SU-DHL-6 (cell line): ENCODE data around the gene SAMD1.

ENCODE experiments used
- H2AFZ ChIP-seq: fragments of 200-600 bp; sonication (generic); 2 replicates; pipeline ENCODE4 v1.6.1; 2014; ENCODE audit warnings: low read depth, mild to moderate bottlenecking, moderate library complexity, mixed read lengths, antibody characterized with exemption, low read length; ENCODE audit not compliant: severe bottlenecking
- H3F3A ChIP-seq: fragments of 200-600 bp; shearing (Covaris generic); 2 replicates; pipeline ENCODE4 v1.6.0; 2016; ENCODE audit warnings: antibody characterized with exemption, mild to moderate bottlenecking; ENCODE audit not compliant: insufficient read depth
- H3K27ac ChIP-seq: fragments of 200-600 bp; sonication (generic); 2 replicates; pipeline ENCODE4 v1.5.1; 2016; ENCODE audit warnings: low read depth, mild to moderate bottlenecking, low read length, moderate library complexity, mixed read lengths
- H3K27me3 ChIP-seq: fragments of 200-600 bp; sonication (generic), shearing (Covaris generic); 2 replicates; pipeline ENCODE4 v1.6.0; 2014; ENCODE audit warnings: mild to moderate bottlenecking, low read length
- H3K36me3 ChIP-seq: fragments of 200-600 bp; sonication (generic); 2 replicates; pipeline ENCODE4 v1.6.1; 2014; ENCODE audit warnings: mild to moderate bottlenecking, low read length, mixed read lengths
- H3K4me2 ChIP-seq: fragments of 300-600, 200-600 bp; shearing (Covaris generic), sonication (generic); 2 replicates; pipeline ENCODE4 v1.6.0; 2014; ENCODE audit warnings: low read length, low read depth, mild to moderate bottlenecking; ENCODE audit not compliant: poor library complexity, severe bottlenecking
- H3K4me3 ChIP-seq: fragments of 200-600 bp; sonication (generic); 2 replicates; pipeline ENCODE4 v1.5.1; 2014; ENCODE audit warnings: antibody characterized with exemption, low read length, mild to moderate bottlenecking, mixed read lengths; ENCODE audit not compliant: insufficient read depth, poor library complexity, severe bottlenecking
- H3K79me2 ChIP-seq: fragments of 200-600 bp; sonication (generic); 2 replicates; pipeline ENCODE4 v1.6.1; 2014; ENCODE audit warnings: mild to moderate bottlenecking, low read length, moderate library complexity; ENCODE audit not compliant: insufficient read depth
- H3K9ac ChIP-seq: fragments of 200-600 bp; sonication (generic); 2 replicates; pipeline ENCODE4 v1.7.0; 2014; ENCODE audit warnings: mild to moderate bottlenecking, low read length
- H3K9me2 ChIP-seq: fragments of 200-600 bp; sonication (generic); replicated peaks from 2 replicates; pipeline ENCODE4 v1.6.1; 2014; ENCODE audit warnings: low read length; ENCODE audit not compliant: insufficient read depth
- H3K9me3 ChIP-seq: fragments of 200-600 bp; sonication (generic); 2 replicates; pipeline ENCODE4 v1.6.1; 2014; ENCODE audit warnings: low read length, mixed read lengths; ENCODE audit not compliant: insufficient read depth
- H4K20me1 ChIP-seq: fragments of 200-600 bp; sonication (generic); 2 replicates; pipeline ENCODE4 v1.6.1; 2014; ENCODE audit warnings: low read depth, mild to moderate bottlenecking, antibody characterized with exemption, low read length, moderate library complexity, mixed read lengths
- EZH2phosphoT487 ChIP-seq: fragments of 200-600 bp; sonication (generic), shearing (Covaris generic); conservative IDR thresholded peaks from 2 replicates; pipeline ENCODE4 v1.6.1; 2018; ENCODE audit warnings: mild to moderate bottlenecking, antibody characterized with exemption, low read length, moderate library complexity, mixed read lengths
- TF ChIP-seq, protein P1 (sequence below): fragments of 200-600 bp; sonication (generic); IDR thresholded peaks from one replicate; pipeline ENCODE4 v1.5.1; 2017; ENCODE audit warnings: antibody characterized with exemption, mild to moderate bottlenecking, low read length, moderate library complexity; ENCODE audit not compliant: insufficient read depth, poor library complexity, severe bottlenecking

Gene SAMD1

DNA sequence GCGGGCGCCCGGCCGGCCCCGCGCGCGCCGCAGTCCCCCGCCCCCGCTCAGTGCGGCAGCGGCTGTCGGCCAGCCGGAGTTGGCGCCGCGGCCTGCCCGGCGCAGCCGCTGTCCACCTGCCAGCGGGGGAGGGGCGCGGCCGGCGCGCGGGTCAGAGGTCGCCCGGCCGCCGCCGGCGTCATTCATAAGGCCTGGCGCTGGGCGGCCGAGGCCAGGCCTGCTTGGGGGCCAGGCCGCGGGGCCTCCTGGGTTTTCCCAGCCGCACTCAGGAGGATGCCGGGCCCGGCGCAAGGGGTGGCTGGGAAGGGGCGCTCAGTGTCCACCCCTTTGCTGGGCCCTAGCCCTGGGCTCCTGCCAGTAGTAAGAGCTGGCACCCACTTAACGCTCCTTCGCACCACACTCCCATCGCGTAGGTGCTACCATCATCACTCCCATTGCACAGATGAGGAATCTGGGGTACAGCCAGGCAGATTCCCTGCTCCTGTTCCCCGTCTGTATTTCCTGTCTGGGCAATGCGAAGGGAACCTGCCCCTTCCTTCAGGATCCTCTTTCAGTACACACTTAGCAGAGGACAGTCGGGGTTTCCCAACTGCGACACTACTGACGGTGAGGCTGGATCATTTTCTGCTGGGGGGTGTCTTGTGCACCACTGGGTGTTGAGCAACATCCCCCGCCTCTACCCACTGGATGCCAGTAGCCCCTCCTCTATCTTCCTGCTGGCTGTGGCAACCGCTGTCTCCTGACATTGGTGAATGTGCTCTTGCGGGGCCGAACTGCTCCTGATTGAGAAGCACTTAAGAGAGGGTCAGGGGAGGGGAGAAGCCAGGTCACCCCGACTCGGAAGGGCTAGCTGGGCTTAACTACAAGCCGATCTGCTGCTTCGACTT, 27.9 kb upstream of the SAMD1 start:
- Histone ChIP-seq H4K20me1 (0 out of 2 replicates have a peak, but pooled peaks cover 3% of the 10 kb centered on the region), H3K9me3 (no peaks in the 10 kb centered on the region), H3K9me2 (no peaks in the 10 kb centered on the region), H3K79me2 (peaks cover 22% of the 10 kb centered on the region), H3K27ac (peak overlapping the region; percentile 38), H3K4me3 (peak overlapping the region; percentile 64), H3K9ac (peak overlapping the region; percentile 65), H3F3A (peaks cover 31% of the 10 kb centered on the region), H3K36me3 (no peaks in the 10 kb centered on the region), H2AFZ (no peak overlapping the region), H3K27me3 (no peaks in the 10 kb centered on the region), H3K4me2 (peak overlapping the region; percentile 59)
- TF ChIP-seq EZH2phosphoT487: no peak
- TF ChIP-seq, protein P1, sequence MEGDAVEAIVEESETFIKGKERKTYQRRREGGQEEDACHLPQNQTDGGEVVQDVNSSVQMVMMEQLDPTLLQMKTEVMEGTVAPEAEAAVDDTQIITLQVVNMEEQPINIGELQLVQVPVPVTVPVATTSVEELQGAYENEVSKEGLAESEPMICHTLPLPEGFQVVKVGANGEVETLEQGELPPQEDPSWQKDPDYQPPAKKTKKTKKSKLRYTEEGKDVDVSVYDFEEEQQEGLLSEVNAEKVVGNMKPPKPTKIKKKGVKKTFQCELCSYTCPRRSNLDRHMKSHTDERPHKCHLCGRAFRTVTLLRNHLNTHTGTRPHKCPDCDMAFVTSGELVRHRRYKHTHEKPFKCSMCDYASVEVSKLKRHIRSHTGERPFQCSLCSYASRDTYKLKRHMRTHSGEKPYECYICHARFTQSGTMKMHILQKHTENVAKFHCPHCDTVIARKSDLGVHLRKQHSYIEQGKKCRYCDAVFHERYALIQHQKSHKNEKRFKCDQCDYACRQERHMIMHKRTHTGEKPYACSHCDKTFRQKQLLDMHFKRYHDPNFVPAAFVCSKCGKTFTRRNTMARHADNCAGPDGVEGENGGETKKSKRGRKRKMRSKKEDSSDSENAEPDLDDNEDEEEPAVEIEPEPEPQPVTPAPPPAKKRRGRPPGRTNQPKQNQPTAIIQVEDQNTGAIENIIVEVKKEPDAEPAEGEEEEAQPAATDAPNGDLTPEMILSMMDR: no peak

DNA sequence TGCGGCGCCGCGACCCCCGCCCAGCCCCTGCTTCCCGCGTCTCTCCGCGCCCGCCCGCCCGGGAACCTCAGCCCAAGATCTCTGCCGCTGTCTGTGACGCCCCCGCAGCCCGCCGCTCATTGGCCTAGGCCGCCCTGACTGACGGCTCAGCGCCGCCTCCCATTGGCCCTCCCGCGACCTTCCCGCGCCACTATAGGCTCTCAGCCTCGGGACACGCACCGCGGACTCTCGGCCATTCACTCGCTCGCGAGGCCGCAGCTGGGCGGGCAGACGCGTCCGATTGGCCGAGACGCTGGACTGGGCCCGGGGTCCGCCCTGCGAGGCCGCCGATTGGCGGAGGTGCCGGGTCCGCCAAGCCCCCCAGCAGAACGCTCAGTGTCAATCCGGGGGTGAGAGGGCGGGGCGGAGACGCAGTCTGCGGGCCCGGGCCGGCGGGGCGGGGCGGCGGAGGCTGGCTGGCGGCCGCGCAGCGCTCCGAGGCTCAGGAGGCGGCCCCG, 27.2 kb upstream of the SAMD1 start, which contains the start of gene PRKACA:
TSS of gene PRKACA (minus strand) at position 95 of the 497 bp plus-strand sequence. CDS start 215 bp downstream, outside the sequence.
- Histone ChIP-seq H3K9me2 (no peaks in the 10 kb centered on the region), H3K9me3 (no peaks in the 10 kb centered on the region), H3F3A (peaks cover 28% of the 10 kb centered on the region), H4K20me1 (0 out of 2 replicates have a peak, but pooled peaks cover 3% of the 10 kb centered on the region), H3K4me2 (peak within 1 kb of the TSS; percentile 87), H3K9ac (peak within 1 kb of the TSS; percentile 83), H3K27me3 (no peaks in the 10 kb centered on the region), H3K27ac (peak within 1 kb of the TSS; percentile 38), H2AFZ (no peak within 1 kb of the TSS), H3K79me2 (peaks cover 28% of the 10 kb centered on the region), H3K36me3 (no peaks in the 10 kb centered on the region), H3K4me3 (peak within 1 kb of the TSS; percentile 97)
- no peak for TF ChIP-seq EZH2phosphoT487
- TF ChIP-seq, protein P1: no peak

DNA sequence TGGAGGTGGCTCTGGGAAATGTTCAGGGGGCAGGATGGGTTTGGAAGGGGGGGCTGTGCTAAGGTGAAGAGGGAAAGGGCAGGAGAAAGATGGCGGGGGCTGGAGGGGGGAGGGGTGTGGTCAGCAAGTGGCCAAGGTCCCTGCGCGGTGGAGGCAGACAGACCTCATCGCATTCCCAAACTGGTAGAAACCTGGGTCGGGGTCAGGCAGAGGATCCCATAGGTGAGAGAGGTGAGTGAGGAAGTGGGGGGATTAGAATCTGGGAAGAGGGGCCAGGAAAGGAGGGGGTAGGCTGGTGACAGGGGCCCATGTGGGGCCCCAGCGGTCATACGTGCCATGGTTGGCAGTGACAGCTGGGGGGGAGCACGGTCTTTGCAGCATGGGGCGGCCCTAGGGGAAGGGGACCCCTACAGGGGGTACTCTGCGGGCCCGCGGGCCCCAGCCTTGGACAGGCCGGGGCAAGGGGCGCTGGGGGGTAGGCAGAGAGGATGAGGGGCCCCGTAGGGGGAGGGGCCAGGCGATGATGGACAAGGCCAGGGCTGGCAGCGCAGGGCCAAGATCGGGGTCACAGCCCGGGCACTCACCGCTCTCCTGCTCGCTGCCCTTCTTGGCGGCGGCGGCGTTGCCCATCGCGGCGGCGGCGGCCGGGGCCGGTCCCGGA, 26.5 kb upstream of the SAMD1 start:
- Histone ChIP-seq H4K20me1 (0 out of 2 replicates have a peak, but pooled peaks cover 3% of the 10 kb centered on the region), H3K27ac (no peak overlapping the region), H3K79me2 (peaks cover 30% of the 10 kb centered on the region), H3K27me3 (no peaks in the 10 kb centered on the region), H3F3A (peaks cover 28% of the 10 kb centered on the region), H3K9me3 (no peaks in the 10 kb centered on the region), H3K4me3 (peak overlapping the region; percentile 97), H3K36me3 (no peaks in the 10 kb centered on the region), H3K4me2 (peak overlapping the region; percentile 87), H3K9me2 (no peaks in the 10 kb centered on the region), H2AFZ (no peak overlapping the region), H3K9ac (peak overlapping the region; percentile 83)
- TF ChIP-seq, protein P1: no peak
- no peak for TF ChIP-seq EZH2phosphoT487
